Central memory CD4-positive, alpha-beta T cell (primary cell): Measurements from ENCODE around the gene TOR3A.
A peak's percentile ranks its signal among the peaks of the same experiment; 100 is the strongest.
"Not testable (repeated sequence)": the region's sequence is repeated elsewhere in the genome, so short reads cannot be mapped to it uniquely, and the experiment has no call there.

Experiments used
- DNase-seq: peaks from one replicate; pipeline ENCODE4 v3.0.0; 2022

Gene TOR3A

GRCh38 chr1:179108644-179109043, 26.8 kb downstream of the TOR3A start:
- DNase-seq = no peak

DNA sequence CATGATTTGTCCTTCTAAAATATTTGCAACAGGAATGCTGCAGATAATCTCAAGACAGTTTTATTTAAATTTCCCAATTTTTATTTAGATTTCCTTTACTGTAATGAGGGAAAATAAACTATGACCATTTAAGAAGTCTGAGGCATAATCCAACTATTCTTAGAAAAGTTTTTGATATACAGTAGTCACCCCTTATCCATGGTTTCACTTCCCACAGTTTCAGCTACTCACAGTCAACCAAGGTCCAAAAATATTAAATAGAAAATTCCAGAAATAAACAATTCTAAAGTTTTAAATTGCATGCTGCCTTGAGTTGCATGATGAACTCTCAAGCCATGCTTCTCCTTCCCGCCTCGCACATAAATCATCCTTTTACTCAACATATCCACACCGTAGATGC, 33.3 kb downstream of the TOR3A start:
- no peak for DNase-seq

- DNase-seq = no peak
Measured at GRCh38 chr1:179119513-179119912, 37.6 kb downstream of the TOR3A start.

GRCh38 chr1:179120736-179121135, 38.9 kb downstream of the TOR3A start:
- no peak for DNase-seq

DNA sequence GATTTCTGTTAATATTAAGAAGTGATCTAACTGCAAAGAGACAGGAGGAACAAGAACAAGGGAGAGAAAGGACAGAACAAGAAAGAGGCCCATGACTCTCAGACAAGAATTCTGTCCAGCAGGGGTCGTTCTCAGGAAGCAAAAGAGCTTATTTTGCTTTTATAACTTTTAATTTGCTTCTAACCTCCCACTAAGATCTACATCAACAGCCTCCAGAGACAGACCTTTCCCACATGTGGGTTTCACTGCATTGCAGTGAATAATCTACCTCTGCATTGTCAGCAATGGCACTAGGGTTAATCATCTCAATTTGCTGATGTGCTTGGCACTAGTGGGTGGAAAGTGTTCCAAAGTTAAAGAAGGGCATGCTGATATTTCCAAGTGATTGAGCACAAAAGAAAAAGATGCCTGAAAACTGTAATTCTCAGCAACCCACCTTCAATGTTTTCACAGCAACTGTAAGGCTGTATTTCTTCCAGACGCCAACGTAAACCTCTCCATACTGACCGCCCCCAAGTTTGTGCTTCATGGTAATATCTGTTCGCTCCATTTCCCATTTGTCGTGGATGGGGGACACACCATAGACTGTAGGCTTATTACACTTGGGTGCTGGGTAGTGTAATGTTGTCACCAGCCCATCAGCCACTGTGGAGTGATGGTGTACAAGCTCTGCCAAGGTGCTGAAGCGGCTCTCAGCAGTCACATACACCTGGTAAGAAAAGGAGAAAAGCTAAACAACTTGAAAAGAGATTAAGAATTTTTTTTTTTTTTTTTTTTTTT, 39.5 kb downstream of the TOR3A start:
- peak; percentile 28 for DNase-seq

DNA sequence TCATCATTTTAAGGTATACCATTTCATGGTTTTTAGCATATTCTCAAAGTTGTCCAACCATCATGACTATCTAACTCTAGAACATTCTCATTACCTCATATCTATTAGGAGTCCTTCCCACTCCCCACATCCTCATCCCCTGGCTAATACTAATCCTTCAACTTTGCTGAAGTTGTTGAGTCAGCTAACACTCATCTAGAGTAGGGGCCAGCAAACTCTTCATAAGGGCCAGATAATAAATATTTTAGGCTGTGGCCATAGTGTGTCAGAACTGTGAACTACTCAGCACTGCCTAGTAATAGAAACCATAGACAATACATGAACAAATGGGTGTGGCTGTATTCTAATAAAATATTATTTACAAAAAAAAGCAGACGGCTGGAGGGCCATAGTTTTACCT, 43.0 kb downstream of the TOR3A start:
- DNase-seq = no peak

DNA sequence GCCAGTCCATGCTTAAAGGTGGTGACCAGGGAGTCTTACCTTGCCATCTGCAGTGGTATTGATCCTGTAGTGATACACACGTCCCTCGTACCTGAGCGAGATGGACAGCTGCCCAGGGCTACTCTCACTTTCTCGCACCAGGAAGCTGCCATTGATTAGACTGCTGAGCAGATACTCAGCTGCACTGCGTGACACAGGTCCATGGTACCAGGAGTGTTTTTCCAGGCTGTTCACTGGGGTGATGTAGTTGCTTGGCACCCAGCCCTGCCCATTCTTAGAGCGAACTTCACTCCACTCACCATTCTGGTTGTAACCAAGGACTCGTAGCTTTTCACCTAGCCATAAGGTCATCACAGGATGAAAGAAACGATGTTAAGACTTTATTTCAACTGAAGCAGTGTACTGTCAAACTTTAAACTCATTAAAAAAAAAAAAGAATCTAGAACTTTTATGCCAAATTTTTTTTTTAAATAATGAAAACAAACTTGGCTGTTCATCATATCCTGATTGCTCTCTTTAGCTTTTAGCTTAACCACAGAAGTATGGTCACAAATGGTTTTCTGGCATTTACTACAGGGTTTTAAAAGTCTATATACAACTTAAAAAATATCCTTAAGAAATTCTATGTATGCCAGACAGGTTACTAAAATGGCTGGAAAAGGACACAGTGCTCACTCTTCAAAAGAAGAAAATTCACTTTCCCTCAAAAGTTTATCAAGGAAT, 44.6 kb downstream of the TOR3A start:
- no peak for DNase-seq

GRCh38 chr1:179127163-179127895, 45.5 kb downstream of the TOR3A start:
- DNase-seq = no peak

- DNase-seq = no peak
Measured at GRCh38 chr1:179128520-179128919, 46.6 kb downstream of the TOR3A start.

DNA sequence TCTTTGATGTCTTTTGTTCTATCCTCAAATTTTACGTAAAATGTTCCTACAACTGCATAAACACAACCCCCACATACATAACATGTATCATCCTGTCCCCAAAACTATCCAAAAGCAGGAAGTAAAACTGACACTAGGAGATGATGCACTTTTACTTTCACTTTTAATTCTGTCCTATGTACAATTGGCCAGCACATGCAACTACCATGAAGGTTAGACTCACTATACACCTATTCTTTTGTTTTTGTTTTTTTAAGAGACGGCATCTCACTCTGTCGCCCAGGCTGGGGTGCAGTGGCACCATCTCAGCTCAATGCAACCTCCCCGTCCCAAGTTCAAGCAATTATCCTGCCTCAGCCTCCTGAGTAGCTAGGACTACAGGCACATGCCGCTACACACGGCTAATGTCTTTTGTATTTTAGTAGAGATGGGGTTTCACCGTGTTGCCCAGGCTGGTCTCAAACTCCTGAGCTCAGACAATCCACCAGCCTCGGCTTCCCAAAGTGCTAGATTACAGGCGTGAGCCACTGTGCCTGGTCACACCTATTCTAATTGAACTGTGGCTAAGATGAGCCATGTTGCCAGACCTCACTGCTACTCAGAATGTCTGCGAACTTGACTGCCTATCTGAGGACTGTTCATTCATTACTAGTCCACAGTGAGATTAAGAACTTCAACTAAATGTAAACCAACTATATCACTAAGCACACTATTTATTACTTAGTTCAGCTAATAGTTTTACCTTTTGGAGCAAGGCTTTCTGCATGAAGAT, 48.0 kb downstream of the TOR3A start:
- DNase-seq = peak; percentile 69

DNA sequence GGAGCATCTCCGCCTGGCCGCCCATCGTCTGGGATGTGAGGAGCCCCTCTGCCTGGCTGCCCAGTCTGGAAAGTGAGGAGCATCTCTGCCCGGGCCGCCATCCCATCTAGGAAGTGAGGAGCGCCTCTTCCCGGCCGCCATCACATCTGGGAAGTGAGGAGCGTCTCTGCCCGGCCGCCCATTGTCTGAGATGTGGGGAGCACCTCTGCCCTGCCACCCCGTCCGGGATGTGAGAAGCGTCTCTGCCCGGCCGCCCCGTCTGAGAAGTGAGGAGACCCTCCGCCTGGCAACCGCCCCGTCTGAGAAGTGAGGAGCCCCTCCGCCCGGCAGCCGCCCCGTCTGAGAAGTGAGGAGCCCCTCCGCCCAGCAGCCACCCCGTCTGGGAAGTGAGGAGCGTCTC, 53.3 kb downstream of the TOR3A start:
- DNase-seq = not testable (repeated sequence)

DNA sequence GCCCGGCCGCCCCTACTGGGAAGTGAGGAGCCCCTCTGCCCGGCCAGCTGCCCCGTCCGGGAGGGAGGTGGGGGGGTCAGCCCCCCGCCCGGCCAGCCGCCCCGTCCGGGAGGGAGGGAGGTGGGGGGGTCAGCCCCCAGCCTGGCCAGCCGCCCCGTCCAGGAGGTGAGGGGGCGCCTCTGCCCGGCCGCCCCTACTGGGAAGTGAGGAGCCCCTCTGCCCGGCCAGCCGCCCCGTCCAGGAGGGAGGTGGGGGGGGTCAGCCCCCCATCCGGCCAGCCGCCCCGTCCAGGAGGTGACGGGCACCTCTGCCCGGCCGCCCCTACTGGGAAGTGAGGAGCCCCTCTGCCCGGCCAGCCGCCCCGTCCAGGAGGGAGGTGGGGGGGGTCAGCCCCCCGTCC, 53.8 kb downstream of the TOR3A start:
- not testable (repeated sequence) for DNase-seq

DNA sequence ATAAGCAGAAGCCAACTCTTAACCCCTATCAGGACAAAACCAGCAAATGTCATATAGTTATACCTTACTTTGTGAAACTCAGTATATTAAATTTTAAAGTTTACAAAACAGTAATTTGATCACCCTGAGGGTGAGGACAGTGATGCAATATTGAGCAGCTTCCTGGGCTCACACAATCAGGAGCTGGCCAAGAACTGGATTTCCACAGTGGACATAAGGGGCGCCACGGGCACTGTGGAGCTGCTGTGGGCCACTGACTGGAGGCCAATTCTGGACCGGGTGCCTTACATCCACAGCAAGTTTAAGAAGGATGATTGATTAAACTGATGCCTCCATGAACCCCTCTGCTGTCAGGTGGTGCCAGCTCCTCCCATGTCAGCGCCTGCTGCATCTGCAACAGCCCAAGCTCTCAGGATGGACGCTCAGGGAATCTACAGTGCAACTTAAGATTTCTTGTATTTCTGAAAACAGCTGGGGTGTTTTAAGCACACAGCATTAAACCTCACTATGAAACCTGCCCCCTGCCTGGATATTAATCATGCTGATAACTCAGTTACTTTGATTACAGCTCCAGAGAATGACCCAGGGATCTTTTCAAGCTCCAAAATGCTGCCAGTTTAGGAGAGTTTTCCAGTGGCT, 55.9 kb downstream of the TOR3A start:
- DNase-seq = no peak

- DNase-seq = not testable (repeated sequence)
Measured at GRCh38 chr1:179138755-179139154, 56.9 kb downstream of the TOR3A start.

DNA sequence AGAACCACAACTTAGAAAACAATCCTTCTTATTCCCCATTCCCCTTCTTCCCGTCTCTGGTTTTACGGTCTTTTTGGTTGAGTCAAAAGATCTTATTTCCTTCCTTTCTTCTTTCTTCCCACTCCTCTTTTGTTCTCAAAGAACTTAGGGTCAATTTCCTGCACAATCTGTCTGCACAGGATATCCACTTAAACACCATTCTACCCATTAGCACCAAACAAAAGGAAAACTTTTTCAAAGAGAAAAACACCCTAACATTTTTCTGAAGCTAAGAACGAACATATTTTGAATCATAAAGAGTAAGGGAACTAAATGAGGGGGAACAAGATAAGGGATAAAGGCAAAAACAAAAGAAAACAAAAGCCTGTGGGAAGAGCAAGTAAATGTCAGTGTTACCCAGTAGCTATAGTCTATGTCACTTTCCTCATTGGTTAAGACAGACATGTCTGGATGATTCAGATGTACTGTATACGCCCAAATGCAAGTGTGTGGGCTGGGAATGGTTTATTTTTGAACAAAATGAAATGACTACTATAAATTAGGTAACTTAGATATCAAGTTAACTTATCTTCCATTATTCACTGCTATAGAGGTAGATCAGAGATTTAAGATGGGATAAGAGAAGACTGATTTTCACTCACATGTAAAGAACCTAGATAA, 59.9 kb downstream of the TOR3A start:
- DNase-seq = no peak

GRCh38 chr1:179142889-179143299, 61.0 kb downstream of the TOR3A start:
- DNase-seq = no peak

DNA sequence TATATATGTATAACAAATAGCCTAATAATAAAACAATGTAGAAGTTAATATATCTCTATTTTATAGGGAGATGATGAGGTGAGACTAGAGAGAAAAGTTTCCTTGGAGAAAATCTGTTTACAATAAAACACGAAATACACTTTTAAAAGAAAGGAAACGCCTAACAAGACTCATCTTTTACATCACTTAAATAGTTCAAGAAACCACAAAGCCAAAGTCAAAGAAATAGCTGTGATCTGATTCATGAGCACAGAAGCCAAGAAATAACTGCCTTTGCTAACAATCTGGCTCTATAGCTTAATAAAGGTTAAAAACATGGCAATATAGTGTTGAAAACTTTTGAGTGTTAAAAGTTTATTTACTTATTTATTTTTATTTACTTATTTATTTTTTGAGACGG, 61.5 kb downstream of the TOR3A start:
- DNase-seq = no peak

GRCh38 chr1:179144626-179145025, 62.8 kb downstream of the TOR3A start:
- DNase-seq = no peak

DNA sequence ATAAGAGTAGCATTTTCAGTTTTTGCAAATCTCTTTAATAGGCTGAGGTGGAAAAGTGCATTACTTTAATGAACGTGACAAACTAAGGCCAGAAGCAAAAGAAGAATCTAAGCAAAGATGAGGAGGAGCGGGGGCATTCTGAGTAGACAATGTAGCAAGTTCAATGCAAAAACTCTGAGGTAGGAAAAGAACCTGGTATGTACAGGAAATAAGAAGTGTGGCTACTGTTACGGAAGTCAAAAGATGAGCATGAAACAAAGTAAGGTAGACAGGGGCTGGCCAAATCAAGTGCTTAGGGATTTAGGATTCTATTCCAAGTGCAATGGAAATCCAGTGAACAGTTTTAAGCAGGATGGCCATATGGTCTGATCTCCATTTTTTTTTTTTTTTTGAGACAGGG, 63.7 kb downstream of the TOR3A start:
- no peak for DNase-seq
